HCEC 1CT (cell line): ENCODE results near the gene PPP5C.
"Not testable (repeated sequence)": the region's sequence is repeated elsewhere in the genome, so short reads cannot be mapped to it uniquely, and the experiment has no call there.

Experiments used
- DNase-seq: peaks from one replicate; pipeline ENCODE4 v3.0.0-alpha.2; 2017

Gene PPP5C

GRCh38 chr19:46411088-46411924 is 64.4 kb downstream of the PPP5C start:
- DNase-seq = no peak

DNA sequence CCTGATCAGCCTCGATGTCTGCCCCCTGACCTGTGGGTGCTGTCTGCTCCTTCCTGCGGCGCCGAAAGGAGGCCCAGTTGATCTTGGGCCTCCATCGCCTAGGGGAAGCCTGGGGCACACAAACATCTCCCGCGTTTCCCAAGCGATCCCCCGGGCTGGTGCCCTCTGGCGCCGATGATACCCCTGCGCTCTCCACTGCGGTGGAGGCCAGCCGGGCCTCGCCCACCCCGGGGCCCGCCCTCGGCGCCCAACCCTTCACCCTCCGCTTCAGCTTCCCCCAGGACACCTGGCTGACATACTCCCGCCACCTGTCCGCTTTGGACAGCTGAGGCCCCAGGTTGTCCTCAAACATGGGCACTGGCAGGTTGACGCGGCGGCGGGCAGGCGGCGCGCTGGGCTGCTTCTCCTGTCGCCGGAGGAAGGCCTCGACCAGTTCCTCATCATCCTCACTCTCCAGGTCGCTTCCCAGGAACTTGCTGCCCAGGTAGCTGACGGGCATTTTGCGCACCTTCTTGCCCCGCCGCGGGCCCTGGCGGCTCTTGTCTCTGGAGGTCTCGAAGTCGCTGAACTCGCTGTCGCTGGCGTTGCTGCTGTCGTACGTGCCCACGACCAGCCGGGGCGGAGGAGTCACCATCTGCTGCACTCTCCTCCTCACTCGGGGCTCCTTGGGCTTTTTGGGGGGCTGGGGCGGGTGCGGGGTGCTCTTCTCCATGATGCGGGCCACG is 65.2 kb downstream of the PPP5C start:
- DNase-seq = no peak

- DNase-seq = no peak
Measured at GRCh38 chr19:46412650-46413261, 65.9 kb downstream of the PPP5C start.

- DNase-seq = peak; percentile 33
Measured at GRCh38 chr19:46413262-46414031, 66.6 kb downstream of the PPP5C start, which contains the start of gene CCDC8. CCDC8 (minus strand) TSS chr19:46413564; CDS start chr19:46412810, 754 bp downstream.

- not testable (repeated sequence) for DNase-seq
Measured at GRCh38 chr19:46414899-46415298, 68.0 kb downstream of the PPP5C start.

DNA sequence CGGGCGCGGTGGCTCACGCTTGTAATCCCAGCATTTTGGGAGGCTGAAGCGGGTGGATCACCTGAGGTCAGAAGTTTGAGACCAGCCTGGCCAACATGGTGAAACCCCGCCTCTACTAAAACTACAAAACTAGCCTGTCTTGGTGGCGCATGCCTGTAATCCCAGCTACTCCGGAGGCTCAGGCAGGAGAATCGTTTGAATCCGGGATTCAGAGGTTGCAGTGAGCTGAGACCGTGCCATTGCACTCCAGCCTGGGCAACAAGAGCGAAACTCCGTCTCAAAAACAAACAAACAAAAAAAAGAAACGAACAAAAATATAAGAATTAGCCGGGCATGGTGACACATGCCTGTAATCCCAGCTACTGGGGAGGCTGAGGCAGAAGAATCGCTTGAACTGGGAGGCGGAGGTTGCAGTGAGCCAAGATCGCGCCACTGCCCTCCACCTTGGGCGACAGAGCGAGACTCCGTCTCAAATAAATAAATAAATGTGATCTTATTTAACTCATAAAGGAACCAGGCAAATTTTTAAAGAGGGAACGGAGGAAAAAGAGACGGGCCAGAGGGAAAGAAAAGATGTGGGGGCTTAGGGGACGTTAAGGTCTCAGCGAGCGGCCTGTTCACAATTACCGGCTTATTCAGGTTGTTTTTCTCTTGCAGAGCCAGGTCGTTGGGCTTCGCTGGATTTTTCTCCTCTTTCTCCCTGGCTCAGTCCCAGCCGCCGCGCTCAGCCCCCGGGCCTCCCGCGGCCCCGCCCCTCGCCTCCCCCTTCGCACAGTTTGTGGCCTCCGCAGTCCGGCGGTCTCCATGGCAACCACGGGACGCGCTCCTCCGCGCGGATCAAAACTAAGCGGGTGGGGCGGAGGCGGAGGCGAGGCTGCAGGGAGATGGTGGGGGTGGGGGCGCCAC is 69.2 kb downstream of the PPP5C start:
- peak; percentile 51 for DNase-seq

DNA sequence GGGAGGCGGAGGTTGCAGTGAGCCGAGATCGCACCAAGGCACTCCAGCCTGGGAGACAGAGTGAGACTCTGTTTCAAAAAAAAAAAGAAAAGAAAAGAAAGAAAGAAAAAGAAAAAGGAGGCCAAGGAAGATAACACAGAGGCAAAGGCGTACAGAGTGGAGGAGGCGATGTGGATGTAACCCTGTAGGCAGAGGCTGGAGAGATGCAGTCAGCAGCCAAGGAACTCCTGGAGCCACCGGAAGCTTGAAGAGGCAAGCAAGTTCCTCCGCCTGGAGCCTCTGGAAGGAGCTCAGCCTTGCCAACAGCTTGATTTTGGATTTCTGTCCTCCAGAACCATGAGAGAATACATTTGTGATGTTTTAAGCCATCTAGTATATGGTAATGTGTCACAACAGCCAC is 73.2 kb downstream of the PPP5C start:
- DNase-seq = no peak

- DNase-seq = no peak
Measured at GRCh38 chr19:46422344-46422743, 75.5 kb downstream of the PPP5C start.

DNA sequence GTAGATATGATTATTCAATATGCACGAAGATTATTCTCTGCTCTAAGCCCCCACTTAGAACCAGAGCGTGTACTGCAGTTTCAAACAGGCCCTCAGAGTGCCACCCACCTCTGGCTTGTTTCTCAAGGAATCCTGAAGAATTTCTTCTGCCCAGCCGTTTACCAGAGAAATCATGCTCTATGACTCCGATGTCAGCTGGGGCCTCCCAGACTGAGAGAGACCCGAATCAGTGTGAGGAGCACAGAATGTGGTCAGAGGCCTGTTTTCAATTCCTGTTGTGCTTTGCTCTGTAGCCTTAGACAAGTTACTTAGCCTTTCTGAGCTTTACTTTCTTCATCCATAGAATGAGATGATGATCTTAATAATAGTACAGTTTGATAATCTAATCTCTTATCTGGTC is 76.3 kb downstream of the PPP5C start:
- no peak for DNase-seq

- peak; percentile 13 for DNase-seq
Measured at GRCh38 chr19:46426035-46426505, 79.2 kb downstream of the PPP5C start.

GRCh38 chr19:46426506-46427162 is 79.7 kb downstream of the PPP5C start:
- peak; percentile 78 for DNase-seq

GRCh38 chr19:46427518-46428045 is 80.7 kb downstream of the PPP5C start:
- no peak for DNase-seq

DNA sequence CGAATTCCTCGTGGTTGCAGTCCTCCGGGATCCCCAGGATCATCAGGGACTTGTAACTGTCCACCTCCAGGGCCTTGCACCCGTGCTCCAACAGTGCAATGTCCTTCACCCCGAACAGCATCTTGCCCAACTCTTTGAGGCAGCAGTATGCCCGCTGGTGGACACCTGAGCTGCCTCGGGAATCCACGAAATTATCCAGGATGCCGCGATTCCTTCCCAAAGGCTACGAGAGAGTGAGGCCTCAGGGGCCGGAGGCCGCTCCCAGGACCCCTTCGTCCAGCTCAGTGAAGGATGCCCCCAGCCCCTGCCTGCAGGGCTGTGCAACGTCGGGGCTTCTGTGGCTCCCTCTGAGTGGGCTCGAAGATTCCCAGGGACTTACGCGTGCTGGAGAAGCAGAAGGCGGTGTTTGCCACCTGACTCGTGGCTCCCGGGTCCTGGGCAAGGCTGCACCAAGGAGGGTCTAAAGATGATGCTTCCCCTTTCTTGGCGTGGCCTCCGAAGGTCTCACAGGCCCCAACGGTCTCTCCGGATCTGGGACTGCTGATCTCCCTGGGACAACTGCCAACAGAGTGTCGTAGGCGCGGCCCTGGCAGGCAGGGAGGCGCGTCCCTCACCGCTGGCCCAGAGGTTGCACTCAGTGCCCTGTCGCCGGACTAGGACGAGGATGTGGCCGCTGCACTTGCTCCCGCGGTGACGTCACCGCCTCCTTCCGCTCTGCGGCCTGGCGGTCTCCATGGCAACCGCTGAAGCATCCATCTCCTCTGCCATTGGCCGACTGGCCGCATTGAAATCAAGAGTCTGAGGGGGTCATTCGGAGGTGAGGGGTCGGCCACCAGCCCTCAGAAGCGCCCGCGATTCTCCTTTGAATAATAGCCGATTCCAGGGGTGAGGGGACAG is 81.6 kb downstream of the PPP5C start, which contains the start of gene PNMA8C:
PNMA8C (minus strand) TSS at position 698 of the 897 bp plus-strand sequence; CDS start at position 121, 577 bp downstream.
- peak; percentile 11 for DNase-seq

DNA sequence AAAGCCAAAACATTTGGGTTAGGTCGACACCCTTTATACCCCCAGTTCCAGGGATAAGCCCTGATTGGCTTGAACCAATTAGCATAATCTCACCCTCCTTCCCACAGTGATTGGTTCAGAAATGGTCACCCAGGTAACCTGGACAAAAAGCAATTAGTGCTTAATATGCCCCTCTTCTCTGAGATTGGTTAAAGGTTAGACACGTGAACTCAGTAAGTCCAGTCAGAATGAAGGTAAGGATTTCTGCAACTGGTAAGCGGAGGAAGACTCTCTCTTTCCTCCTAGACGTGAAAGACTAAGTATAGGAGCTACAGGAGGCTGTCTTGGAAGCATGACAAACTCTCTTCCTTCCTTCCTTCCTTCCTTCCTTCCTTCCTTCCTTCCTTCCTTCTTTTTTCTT is 83.1 kb downstream of the PPP5C start:
- no peak for DNase-seq

- no peak for DNase-seq
Measured at GRCh38 chr19:46431824-46432223, 84.9 kb downstream of the PPP5C start.

- not testable (repeated sequence) for DNase-seq
Measured at GRCh38 chr19:46433470-46433869, 86.6 kb downstream of the PPP5C start.

DNA sequence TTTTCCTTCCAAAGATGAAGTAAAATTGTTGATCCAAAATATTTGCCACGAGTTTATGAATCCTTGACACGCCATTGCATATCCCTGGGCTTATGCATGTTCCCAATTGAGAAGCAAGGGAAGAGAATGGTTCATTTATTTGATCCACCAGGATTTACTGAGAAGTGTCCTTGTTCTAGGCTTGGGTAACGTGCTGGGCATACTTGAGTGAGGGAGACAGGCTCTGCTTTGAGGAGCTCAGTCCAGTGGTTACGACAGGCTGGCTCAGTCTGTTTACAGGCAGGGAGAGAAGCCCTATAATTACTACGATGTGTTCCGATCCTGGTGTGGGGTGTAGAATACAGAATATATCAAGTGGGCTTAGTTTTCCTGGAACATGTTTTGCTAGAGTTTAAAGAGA is 88.1 kb downstream of the PPP5C start:
- no peak for DNase-seq

DNA sequence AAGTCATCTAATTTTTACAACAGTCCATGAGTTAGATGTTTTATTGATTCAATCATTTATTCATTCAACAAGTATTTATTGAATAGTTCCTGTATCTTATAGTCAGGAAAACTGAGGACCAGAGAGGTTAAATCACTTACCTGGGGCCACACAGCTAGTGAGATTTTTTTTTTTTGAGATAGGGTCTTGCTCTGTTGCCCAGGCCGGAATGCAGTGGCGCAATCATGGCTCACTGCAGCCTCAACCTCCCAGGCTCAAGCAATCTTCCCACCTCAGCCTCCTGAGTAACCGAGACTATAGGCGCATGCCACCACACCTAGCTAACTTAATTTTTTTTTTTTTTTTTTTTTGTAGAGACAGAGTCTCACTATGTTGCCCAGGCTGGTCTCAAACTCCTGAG is 88.8 kb downstream of the PPP5C start:
- DNase-seq = not testable (repeated sequence)
